ENCODE measurements around the gene PMEPA1. TPM values are rescaled to one million over a fixed set of nuclear protein-coding genes. Genes with fewer than 3 reads are reported as not detected.

The PMEPA1 gene
- total RNA-seq, 2 donors from 2014 or later, result 22.7 to 23.9 TPM

GRCh38 chr20:57665589-57665971 is 44.2 kb downstream of the PMEPA1 start:
- intact Hi-C loops (cut with DNase I), result no loop called here

GRCh38 chr20:57664924-57665588 is 44.8 kb downstream of the PMEPA1 start:
- Histone ChIP-seq H3K27ac (no peak overlapping the region), H3K9me3 (no peaks in the 10 kb centered on the region), H3K4me3 (no peak overlapping the region), H3K27me3 (no peaks in the 10 kb centered on the region), H3K4me1 (peaks cover 18% of the 10 kb centered on the region), H3K36me3 (replicated peaks in 1 of 2; ENCODE audit: insufficient read depth in 1 of 2, low read depth in 2 of 2) (no peaks in the 10 kb centered on the region)
- ATAC-seq (no peak), DNase-seq (no peak)
- TF ChIP-seq CTCF (IDR thresholded peaks at IDR 0.05), result no peak
- TF ChIP-seq POLR2A (IDR thresholded peaks at IDR 0.05), result no peak
- 88% methylated on average over 14 of the region's 14 CpGs for WGBS, 2 donors
- intact Hi-C loops (cut with DNase I), result no loop called here

More at GRCh38 chr20:57665589-57665971, 44.2 kb downstream of the PMEPA1 start:
- DNase-seq (no peak), ATAC-seq (no peak)
- no peak overlapping the region for H3K27ac ChIP-seq
- peaks cover 23% of the 10 kb centered on the region for H3K4me1 ChIP-seq
- H3K27me3 ChIP-seq, result no peaks in the 10 kb centered on the region
- 83 to 86% methylated on average over 7 to 8 of the region's 8 CpGs for WGBS, 2 donors
- no peak for TF ChIP-seq POLR2A (IDR thresholded peaks at IDR 0.05)
- TF ChIP-seq CTCF (IDR thresholded peaks at IDR 0.05), result no peak
- H3K36me3 ChIP-seq (replicated peaks in 1 of 2; ENCODE audit: insufficient read depth in 1 of 2, low read depth in 2 of 2), result no peaks in the 10 kb centered on the region
- no peak overlapping the region for H3K4me3 ChIP-seq
- no peaks in the 10 kb centered on the region for H3K9me3 ChIP-seq

- Histone ChIP-seq H3K4me1 (peaks cover 18% of the 10 kb centered on the region), H3K4me3 (no peak overlapping the region), H3K36me3 (replicated peaks in 1 of 2; ENCODE audit: insufficient read depth in 1 of 2, low read depth in 2 of 2) (no peaks in the 10 kb centered on the region), H3K27ac (no peak overlapping the region), H3K9me3 (no peaks in the 10 kb centered on the region), H3K27me3 (no peaks in the 10 kb centered on the region)
- DNase-seq (peak in 2 of 4 donors; percentile 2 to 8), ATAC-seq (no peak)
- intact Hi-C loops (cut with DNase I), result no loop called here
- TF ChIP-seq CTCF (IDR thresholded peaks at IDR 0.05), result no peak
- no peak for TF ChIP-seq POLR2A (IDR thresholded peaks at IDR 0.05)
- 84 to 86% methylated on average over 15 to 20 of the region's 20 CpGs for WGBS, 2 donors
Observed at GRCh38 chr20:57664476-57664875, 45.3 kb downstream of the PMEPA1 start.

GRCh38 chr20:57663681-57664451 is 45.9 kb downstream of the PMEPA1 start:
- Histone ChIP-seq H3K4me1 (peaks cover 21% of the 10 kb centered on the region), H3K27ac (no peak overlapping the region), H3K27me3 (no peaks in the 10 kb centered on the region), H3K9me3 (no peaks in the 10 kb centered on the region), H3K36me3 (replicated peaks in 1 of 2; ENCODE audit: insufficient read depth in 1 of 2, low read depth in 2 of 2) (no peaks in the 10 kb centered on the region), H3K4me3 (no peak overlapping the region)
- no peak for TF ChIP-seq CTCF (IDR thresholded peaks at IDR 0.05)
- TF ChIP-seq POLR2A (IDR thresholded peaks at IDR 0.05), result no peak
- DNase-seq (peak in 2 of 4 donors; percentile 3 to 11), ATAC-seq (no peak)
- intact Hi-C loops (cut with DNase I), result no loop called here
- 84 to 89% methylated on average over 11 to 25 of the region's 27 CpGs for WGBS, 2 donors
